GM18505 (cell line): ENCODE measurements around the gene LSM3.

Experiments used
- ATAC-seq: cut with Tn5 transposase; IDR thresholded peaks from one replicate; pipeline ENCODE4 v1.9.1; 2021; ENCODE audit not compliant: unreplicated experiment
- POLR2A ChIP-seq: IDR thresholded peaks from 4 replicates; pipeline ENCODE4 v1.6.1; 2011; ENCODE audit warnings: borderline replicate concordance; ENCODE audit not compliant: insufficient read depth, insufficient read length; ENCODE audit errors: extremely low read depth

The LSM3 gene

GRCh38 chr3:14179795-14180194 is 1.2 kb downstream of the LSM3 start:
- no peak for ATAC-seq
- TF ChIP-seq POLR2A: no peak

GRCh38 chr3:14181253-14181652 is 2.6 kb downstream of the LSM3 start:
- no peak for ATAC-seq

GRCh38 chr3:14183015-14183577 is 4.5 kb downstream of the LSM3 start:
- ATAC-seq: no peak
- no peak for TF ChIP-seq POLR2A

More at GRCh38 chr3:14181253-14181652, 2.6 kb downstream of the LSM3 start:
- no peak for TF ChIP-seq POLR2A

- no peak for TF ChIP-seq POLR2A
- ATAC-seq: no peak
These were observed 8.3 kb downstream of the LSM3 start for GRCh38 chr3:14186854-14187458.

- ATAC-seq: no peak
- no peak for TF ChIP-seq POLR2A
These were observed 9.6 kb downstream of the LSM3 start for GRCh38 chr3:14188041-14188754.

GRCh38 chr3:14194865-14195264 is 16.2 kb downstream of the LSM3 start:
- no peak for ATAC-seq
- TF ChIP-seq POLR2A: no peak

GRCh38 chr3:14199641-14200040 is 21.0 kb downstream of the LSM3 start:
- TF ChIP-seq POLR2A: no peak
- ATAC-seq: no peak

GRCh38 chr3:14200276-14200675 is 21.7 kb downstream of the LSM3 start:
- no peak for ATAC-seq
- TF ChIP-seq POLR2A: no peak

- TF ChIP-seq POLR2A: no peak
- no peak for ATAC-seq
These were observed 22.2 kb downstream of the LSM3 start for GRCh38 chr3:14200841-14201240.

- no peak for TF ChIP-seq POLR2A
- ATAC-seq: no peak
These were observed 23.5 kb downstream of the LSM3 start for GRCh38 chr3:14201940-14202684.

- no peak for TF ChIP-seq POLR2A
- ATAC-seq: no peak
These were observed 24.4 kb downstream of the LSM3 start for GRCh38 chr3:14202874-14203520.

GRCh38 chr3:14203521-14204079 is 25.0 kb downstream of the LSM3 start:
- no peak for TF ChIP-seq POLR2A
- ATAC-seq: no peak
